ENCODE data around the gene DNAJC11. TPM values are rescaled to one million over a fixed set of nuclear protein-coding genes. Genes with fewer than 3 reads are reported as not detected.
A peak's percentile ranks its signal among the peaks of the same experiment; 100 is the strongest.

Gene DNAJC11
- total RNA-seq, 4 donors from 2014 or later, result 27.1 to 41.5 (median 34.7) TPM

GRCh38 chr1:6599141-6599975 is 102.3 kb downstream of the DNAJC11 start:
- Histone ChIP-seq H3K36me3 (peaks cover 31 to 48% (median 36%) of the 10 kb centered on the region in 3 donors), H3K4me1 (peaks cover 47 to 76% (median 57%) of the 10 kb centered on the region in 3 donors), H3K27ac (peak overlapping the region; percentile 64 to 100 (median 98)), H3K9me3 (no peaks in the 10 kb centered on the region), H3K27me3 (no peaks in the 10 kb centered on the region), H3K4me3 (peak overlapping the region; percentile 73 to 99 (median 92))
- DNase-seq, result no peak
- WGBS, 2 donors, result 20 to 22% methylated on average over 6 to 11 of the region's 31 CpGs
- TF ChIP-seq CTCF (IDR thresholded peaks at IDR 0.05), result peak in 3 of 6 experiments; percentile 30 to 59 (median 34)
- TF ChIP-seq POLR2A (IDR thresholded peaks at IDR 0.05), result peak in 1 of 4 donors; percentile 29
- intact Hi-C loops (cut with DNase I), result no loop called here

DNA sequence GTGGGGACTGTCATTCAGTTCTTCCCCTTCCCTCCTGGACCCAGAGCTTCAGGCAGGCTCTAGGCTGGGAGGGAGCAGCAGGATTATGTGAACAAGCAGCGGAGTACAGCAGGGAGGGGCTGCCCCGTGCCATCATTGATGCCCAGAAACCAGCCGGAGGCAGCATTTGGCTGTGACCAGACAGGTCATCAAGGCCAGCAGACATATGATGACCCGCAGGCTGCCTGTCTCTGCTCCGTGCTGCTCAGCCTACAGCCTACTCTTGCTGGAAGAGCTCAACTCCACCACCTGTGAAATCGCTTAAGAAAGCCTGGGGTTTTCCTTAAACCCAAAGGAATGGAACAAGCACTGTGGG is 103.9 kb downstream of the DNAJC11 start:
- WGBS, 2 donors, result 56 to 71% methylated on average over 3 to 6 of the region's 6 CpGs
- Histone ChIP-seq H3K4me3 (peak overlapping the region in 1 of 4 donors; percentile 49), H3K27ac (peak overlapping the region in 3 of 4 donors; percentile 96 to 100 (median 99)), H3K9me3 (no peaks in the 10 kb centered on the region), H3K27me3 (no peaks in the 10 kb centered on the region), H3K4me1 (peaks cover 38 to 79% (median 48%) of the 10 kb centered on the region in 3 donors), H3K36me3 (peaks cover 47 to 64% (median 51%) of the 10 kb centered on the region in 3 donors)
- no peak for TF ChIP-seq CTCF (IDR thresholded peaks at IDR 0.05)
- TF ChIP-seq POLR2A (IDR thresholded peaks at IDR 0.05), result no peak
- intact Hi-C loops (cut with DNase I), result no loop called here
- no peak for DNase-seq

- TF ChIP-seq POLR2A (IDR thresholded peaks at IDR 0.05) (no peak), CTCF (IDR thresholded peaks at IDR 0.05) (no peak)
- 58 to 68% methylated on average over 6 to 9 of the region's 15 CpGs for WGBS, 2 donors
- Histone ChIP-seq H3K9me3 (no peaks in the 10 kb centered on the region), H3K4me3 (peak overlapping the region in 2 of 4 donors; percentile 22 to 49), H3K36me3 (peaks cover 53 to 70% (median 54%) of the 10 kb centered on the region in 3 donors), H3K4me1 (peaks cover 38 to 85% (median 52%) of the 10 kb centered on the region in 3 donors), H3K27me3 (no peaks in the 10 kb centered on the region), H3K27ac (peak overlapping the region in 3 of 4 donors; percentile 96 to 100 (median 99))
- intact Hi-C loops (cut with DNase I), result no loop called here
- DNase-seq, result no peak
Measured at GRCh38 chr1:6596886-6597776, 104.5 kb downstream of the DNAJC11 start.

- intact Hi-C loops (cut with DNase I), result no loop called here
- no peak for TF ChIP-seq POLR2A (IDR thresholded peaks at IDR 0.05)
- no peak for TF ChIP-seq CTCF (IDR thresholded peaks at IDR 0.05)
- WGBS, 2 donors, result 48 to 49% methylated on average over 7 of the region's 7 CpGs
- no peak for DNase-seq
- peak overlapping the region in 2 of 4 donors; percentile 22 to 49 for H3K4me3 ChIP-seq
- peak overlapping the region in 2 of 4 donors; percentile 99 to 100 for H3K27ac ChIP-seq
- H3K27me3 ChIP-seq, result no peaks in the 10 kb centered on the region
- H3K9me3 ChIP-seq, result no peaks in the 10 kb centered on the region
- peaks cover 54 to 78% (median 60%) of the 10 kb centered on the region in 3 donors for H3K36me3 ChIP-seq
- H3K4me1 ChIP-seq, result peaks cover 45 to 93% (median 60%) of the 10 kb centered on the region in 3 donors
Measured at GRCh38 chr1:6596351-6596750, 105.3 kb downstream of the DNAJC11 start.
